Stimulated activated CD8-positive, alpha-beta memory T cell treated with anti-CD3 and anti-CD28 coated beads, Interleukin-4, amount 100 ng/mL, for 48 hours (primary cell): ENCODE data around the gene CDK5RAP1.
"Not testable (repeated sequence)": the region's sequence is repeated elsewhere in the genome, so short reads cannot be mapped to it uniquely, and the experiment has no call there.

Source experiments
- DNase-seq: peaks from one replicate; pipeline ENCODE4 v3.0.0-alpha.2; 2020

The CDK5RAP1 gene

DNA sequence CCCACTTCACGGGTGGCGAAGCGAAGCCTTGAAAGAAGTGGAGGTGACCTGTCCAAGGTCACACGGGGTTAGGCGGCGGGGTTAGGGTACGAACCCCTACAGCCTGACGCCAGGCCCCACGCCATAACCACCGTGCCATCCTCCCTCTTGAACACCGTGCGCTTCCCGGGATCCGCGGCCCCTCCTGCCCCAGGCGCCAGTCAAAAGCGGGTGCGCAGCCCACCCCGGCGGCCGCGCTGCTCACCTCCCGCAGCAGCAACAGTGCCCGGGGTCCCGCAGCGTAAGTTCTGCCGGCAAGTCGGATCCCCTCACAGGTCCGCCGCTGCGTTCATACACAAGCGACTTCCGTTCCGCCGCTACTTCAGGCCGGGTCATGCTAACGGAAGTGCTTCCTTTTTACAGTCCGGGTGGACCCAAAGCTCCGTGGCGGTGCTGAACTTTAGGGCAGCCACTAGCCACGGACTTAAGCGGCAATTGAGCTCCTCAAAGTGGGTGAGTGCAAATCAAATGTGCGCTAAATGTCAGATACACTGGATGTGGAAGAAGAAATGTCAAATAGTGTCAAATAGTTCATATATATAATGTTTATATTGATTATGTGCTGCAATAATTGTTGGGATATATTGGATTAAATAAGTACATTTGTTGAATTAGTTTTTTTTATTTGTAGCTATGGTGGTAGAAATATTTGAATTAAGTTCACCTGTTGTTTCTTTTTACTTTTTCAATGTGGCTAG, at the start of gene CDK5RAP1:
TSS of gene CDK5RAP1 (minus strand) at position 336 of the 737 bp plus-strand sequence. CDS start 4,455 bp downstream, outside the sequence.
- peak; percentile 89 for DNase-seq

- DNase-seq: no peak
These were observed 49.5 kb upstream of the CDK5RAP1 start for GRCh38 chr20:33450867-33451266.

- DNase-seq: no peak
These were observed 44.7 kb upstream of the CDK5RAP1 start for GRCh38 chr20:33445881-33446625.

- DNase-seq: peak; percentile 42
These were observed 43.7 kb upstream of the CDK5RAP1 start for GRCh38 chr20:33444797-33445560.

DNA sequence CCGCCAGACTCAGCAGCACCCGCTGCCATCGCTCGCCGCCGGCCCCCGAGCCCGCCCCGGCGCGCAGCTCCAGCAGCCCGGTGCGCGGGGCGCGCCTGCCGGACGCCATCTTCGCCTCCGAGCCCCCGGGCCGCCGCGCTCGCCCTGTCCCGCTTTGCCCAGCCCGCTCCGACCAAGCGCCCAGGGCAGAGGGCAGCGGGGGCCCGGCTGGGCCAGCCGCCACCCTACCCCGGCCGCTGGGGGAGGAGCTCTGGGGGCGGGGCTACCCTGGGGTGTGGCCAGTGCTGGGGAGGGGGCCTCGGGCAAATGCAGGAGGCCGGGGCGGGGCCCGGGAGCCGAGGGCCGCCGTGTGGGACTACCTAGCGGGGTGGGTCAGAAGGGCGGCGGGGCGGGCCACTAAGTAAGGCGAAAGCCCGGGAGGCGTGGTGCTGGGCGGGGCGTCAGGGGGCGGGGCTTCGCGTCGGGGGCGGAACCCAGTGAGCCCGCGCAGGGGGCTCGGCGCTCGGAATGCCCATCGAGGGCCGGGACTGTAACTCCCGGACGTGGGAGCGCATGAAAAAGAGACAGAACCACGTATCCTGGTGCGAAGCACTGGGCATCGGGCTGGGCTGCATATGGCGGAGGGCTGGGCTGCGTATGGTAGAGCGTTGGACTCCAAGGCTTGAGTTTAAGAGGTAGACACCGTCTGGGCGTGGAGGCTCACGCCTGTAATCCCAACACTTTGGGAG, 42.4 kb upstream of the CDK5RAP1 start, which contains the start of gene SNTA1:
TSS of gene SNTA1 (minus strand) at position 252 of the 728 bp plus-strand sequence. CDS start at position 109, 143 bp downstream.
- peak; percentile 94 for DNase-seq

DNA sequence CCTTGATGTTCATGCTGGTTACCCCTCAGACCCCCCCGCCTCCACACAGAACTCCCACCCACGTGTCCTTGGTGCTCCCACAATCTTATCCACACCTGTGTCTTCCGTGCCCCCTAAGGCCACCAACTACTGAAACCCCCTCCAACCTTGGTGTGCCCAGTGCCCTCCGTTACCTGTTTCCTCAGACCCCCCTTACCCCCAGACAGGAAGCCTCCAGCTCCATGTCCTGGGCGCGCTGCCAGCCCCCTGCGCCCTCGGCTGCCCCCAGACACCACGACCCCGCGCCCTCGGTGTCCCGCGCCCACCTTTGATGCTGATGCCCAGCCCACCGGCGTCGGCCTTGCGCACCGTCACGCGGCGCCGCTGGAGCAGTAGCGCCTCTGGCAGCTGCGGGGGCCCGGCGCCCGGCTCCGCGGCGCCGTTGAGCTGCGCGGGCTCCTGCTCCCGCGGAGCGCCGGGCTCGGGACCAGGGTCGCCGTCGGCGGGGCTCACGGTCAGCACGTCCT, 41.7 kb upstream of the CDK5RAP1 start:
- peak; percentile 39 for DNase-seq

DNA sequence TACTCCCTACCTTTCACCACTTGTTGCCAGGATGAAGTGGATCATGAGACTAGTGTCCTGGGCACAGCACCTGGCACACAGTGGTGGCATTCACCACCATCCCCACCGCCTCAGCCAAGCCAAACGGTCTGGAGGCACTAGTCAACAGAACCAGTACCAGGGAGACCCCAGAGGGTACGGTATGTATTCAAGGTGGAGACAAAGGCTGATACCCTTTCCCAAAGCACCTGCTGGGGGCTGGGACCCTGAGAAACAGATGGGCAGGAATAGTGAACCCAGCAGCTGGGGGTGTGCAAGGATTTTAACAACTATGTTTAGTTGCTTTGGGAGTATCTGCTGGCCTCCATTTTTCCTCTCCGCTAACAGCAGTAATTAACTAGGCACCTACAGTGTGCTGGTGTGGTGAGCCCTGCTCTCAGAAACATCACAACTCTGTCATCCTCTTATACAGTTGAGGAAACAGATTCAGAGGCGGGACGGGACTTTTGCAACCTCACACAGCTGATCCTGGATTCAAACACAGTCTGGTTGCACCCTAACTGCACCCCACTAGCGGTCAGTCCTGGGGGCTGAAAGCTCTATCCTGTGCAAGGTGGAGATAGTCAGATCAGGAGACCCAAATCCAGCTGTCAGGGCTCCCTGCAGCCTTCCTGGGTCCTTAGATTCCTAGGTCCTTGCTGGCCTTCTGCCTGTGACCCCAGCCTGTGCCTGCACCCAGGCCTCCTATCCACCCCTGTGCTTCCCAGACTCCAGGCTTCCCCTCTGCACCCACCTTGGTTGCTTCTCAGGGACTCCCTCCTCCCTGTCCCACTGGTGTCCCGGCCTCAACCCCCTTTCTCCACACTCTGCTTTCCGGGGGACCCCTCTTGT, 41.1 kb upstream of the CDK5RAP1 start:
- no peak for DNase-seq

DNA sequence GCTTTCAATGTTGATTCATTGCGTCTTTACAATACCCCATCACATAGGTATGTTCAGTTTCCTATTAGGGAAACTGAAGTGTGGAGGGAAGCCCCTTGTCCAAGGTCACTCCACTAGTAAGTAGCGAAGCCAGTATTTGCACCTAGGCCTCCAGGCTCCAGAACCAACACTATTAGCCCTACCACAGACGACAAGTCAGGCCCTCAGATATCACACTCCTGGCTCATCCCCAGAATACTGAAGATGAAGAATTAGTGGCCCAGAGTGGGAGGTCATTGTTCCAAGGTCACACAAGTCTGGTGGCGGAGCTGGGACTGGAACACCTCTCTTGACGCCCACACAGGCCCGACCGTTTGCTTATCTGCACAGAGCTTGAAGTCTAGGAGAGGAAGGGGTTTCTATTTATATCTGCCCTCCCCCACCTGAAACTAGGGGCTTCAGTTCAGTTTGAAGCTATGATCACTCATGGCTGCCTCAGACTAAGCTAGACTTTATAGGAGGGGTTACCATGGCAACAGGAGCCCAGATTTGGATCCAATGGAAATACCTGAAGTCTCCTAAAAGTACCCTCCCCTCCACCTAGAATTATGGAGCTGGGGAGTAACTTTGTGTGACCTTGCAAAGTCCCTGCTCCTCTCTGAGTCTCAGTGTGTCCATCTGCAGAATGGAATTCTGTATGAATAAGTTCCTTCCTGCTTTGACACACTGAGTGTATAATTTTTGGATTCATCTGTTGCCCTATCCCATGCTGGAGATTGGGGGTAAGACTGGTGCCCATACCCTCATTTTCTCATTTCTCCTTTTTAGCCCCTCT, 40.0 kb upstream of the CDK5RAP1 start:
- DNase-seq: no peak

DNA sequence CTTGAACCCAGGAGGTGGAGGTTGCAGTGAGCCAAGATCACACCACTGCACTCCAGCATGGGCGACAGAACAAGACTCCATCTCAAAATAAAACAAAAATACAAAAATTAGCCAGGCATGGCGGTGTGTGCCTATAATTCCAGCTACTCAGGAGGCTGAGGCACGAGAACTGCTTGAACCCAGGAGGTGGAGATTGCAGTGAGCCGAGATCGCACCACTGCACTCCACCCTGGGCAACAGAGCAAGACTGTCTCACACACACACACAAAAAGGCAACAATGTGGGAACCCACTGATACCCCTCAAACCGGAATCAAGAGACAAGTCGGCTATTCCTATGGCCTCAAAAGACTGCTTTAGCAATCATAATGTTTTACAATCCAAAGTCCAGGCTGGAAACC, 39.2 kb upstream of the CDK5RAP1 start:
- not testable (repeated sequence) for DNase-seq

- DNase-seq: no peak
These were observed 37.2 kb upstream of the CDK5RAP1 start for GRCh38 chr20:33438481-33438880.

- DNase-seq: no peak
These were observed 36.0 kb upstream of the CDK5RAP1 start for GRCh38 chr20:33437141-33437911.

DNA sequence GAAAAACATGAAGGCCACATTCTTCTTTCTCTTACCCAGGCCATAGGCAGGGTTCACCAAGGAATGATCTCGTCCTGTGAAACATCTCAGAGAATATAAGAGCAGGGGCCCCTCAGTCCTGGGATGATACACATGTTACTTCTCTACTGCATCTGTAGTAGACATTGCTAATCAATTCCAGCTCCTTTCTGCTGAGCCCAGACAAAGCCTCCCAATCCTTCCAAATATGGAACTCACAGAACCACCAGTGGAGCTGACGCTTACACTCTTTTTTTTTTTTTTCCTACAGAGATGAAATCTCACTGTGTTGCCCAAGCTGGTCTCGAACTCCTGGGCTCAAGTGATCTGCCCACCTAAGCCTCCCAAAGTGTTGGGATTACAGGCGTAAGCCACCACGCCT, 33.1 kb upstream of the CDK5RAP1 start:
- no peak for DNase-seq

GRCh38 chr20:33433465-33434234, 32.3 kb upstream of the CDK5RAP1 start:
- DNase-seq: no peak

GRCh38 chr20:33431797-33432381, 30.6 kb upstream of the CDK5RAP1 start:
- DNase-seq: no peak

- not testable (repeated sequence) for DNase-seq
These were observed 22.6 kb upstream of the CDK5RAP1 start for GRCh38 chr20:33423875-33424274.

- no peak for DNase-seq
These were observed 22.0 kb upstream of the CDK5RAP1 start for GRCh38 chr20:33423141-33423834.

- DNase-seq: no peak
These were observed 18.0 kb upstream of the CDK5RAP1 start for GRCh38 chr20:33419140-33419974.
